ENCODE data around the gene FTO. TPM values are rescaled to one million over a fixed set of nuclear protein-coding genes. Genes with fewer than 3 reads are reported as not detected.

Gene FTO
- polyA plus RNA-seq, 1 donor from 2014 or later, result 80.1 TPM

DNA sequence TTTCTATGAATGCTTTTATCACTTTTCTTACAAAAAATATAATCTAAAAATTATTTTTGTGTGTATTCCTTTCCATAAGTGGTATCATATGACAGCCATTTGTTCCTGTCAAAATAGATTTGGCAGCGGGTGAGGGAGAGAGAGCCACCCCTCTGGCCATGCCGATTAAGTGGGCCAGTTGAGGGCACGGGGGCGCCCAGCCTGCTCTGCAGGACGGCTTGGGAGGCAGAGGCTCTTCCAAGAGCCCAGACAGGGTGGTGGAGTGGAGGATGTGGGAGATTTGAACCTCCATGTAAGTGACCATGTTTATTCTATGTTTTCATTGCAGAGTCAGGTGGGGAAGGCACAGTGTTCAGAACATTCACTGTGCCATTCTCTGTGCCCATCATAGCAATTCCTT, 493.8 kb downstream of the FTO start:
- Histone ChIP-seq H3K36me3 (ENCODE audit: insufficient read depth, low read length) (no peaks in the 10 kb centered on the region), H3K4me3 (ENCODE audit: low read length) (no peak overlapping the region), H3K79me2 (replicated peaks; ENCODE audit: insufficient read depth, low read length) (no peaks in the 10 kb centered on the region), H3K27me3 (ENCODE audit: insufficient read depth, low read depth, low read length) (no peaks in the 10 kb centered on the region), H3K9ac (ENCODE audit: low read length) (no peak overlapping the region), H3F3A (ENCODE audit: insufficient read depth, low read length, poor library complexity, severe bottlenecking) (no peaks in the 10 kb centered on the region), H2AFZ (ENCODE audit: low read depth, low read length) (no peak overlapping the region), H4K20me1 (ENCODE audit: insufficient read depth) (no peaks in the 10 kb centered on the region), H3K4me2 (ENCODE audit: low read length) (no peak overlapping the region), H3K9me3 (ENCODE audit: low read length) (no peaks in the 10 kb centered on the region), H3K27ac (ENCODE audit: low read length) (no peak overlapping the region), H3K9me2 (ENCODE audit: insufficient read depth, low read length) (no peaks in the 10 kb centered on the region)
- no peak for TF ChIP-seq TAF1 (IDR thresholded peaks at IDR 0.05; ENCODE audit: low read depth)
- no peak for TF ChIP-seq MXI1 (conservative IDR thresholded peaks at IDR 0.05; ENCODE audit: poor library complexity, severe bottlenecking)
- TF ChIP-seq POLR2AphosphoS5 (IDR thresholded peaks at IDR 0.05), result no peak
- no peak for TF ChIP-seq EP300 (conservative IDR thresholded peaks at IDR 0.05; ENCODE audit: poor library complexity, severe bottlenecking)
- TF ChIP-seq REST (IDR thresholded peaks at IDR 0.05; ENCODE audit: borderline replicate concordance), result no peak
- no peak for TF ChIP-seq EZH2 (IDR thresholded peaks at IDR 0.05; ENCODE audit: borderline replicate concordance, insufficient read depth, low read length, poor library complexity, severe bottlenecking)
- TF ChIP-seq RAD21 (conservative IDR thresholded peaks at IDR 0.05), result no peak
- TF ChIP-seq SMC3 (conservative IDR thresholded peaks at IDR 0.05; ENCODE audit: poor library complexity), result no peak
- TF ChIP-seq CTCF (IDR thresholded peaks at IDR 0.05; ENCODE audit: poor library complexity, severe bottlenecking), result no peak

DNA sequence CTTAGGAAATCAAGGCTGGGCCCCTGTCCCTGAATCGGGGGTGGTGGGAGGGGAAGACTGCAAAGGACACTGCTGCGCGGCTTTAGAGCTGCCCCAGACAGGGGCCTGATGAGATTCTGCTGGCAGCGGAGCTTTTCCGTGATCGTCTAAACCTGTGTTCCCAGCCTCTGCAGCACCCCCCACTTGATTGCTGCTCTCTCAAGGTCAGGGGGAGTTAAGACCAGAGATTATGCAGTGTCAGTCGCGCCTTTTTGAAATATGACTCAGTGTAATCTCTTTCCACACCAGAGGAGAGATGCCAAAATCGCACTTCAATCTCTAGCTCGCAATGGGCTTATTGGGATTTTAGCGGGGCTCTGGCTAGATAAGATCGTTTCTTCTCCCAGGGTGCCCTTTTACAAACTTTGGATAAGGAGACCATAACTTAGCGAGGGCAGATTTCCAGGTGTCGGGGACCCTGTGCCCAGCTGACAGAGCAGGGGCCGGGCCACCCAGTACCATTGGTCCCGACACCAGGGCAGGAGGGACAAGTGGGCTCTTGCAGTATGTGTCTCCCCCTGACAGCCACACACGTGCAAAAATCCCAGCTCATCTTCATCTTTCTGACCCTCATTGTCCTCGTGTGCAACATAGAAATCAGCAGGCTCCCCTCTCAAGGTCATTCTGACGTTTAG, 495.7 kb downstream of the FTO start:
- Histone ChIP-seq H3K27ac (ENCODE audit: low read length) (no peak overlapping the region), H3F3A (ENCODE audit: insufficient read depth, low read length, poor library complexity, severe bottlenecking) (no peaks in the 10 kb centered on the region), H3K9me2 (ENCODE audit: insufficient read depth, low read length) (no peaks in the 10 kb centered on the region), H3K27me3 (ENCODE audit: insufficient read depth, low read depth, low read length) (no peaks in the 10 kb centered on the region), H4K20me1 (ENCODE audit: insufficient read depth) (no peaks in the 10 kb centered on the region), H3K4me3 (ENCODE audit: low read length) (no peak overlapping the region), H3K4me2 (ENCODE audit: low read length) (no peak overlapping the region), H3K9ac (ENCODE audit: low read length) (no peak overlapping the region), H3K9me3 (ENCODE audit: low read length) (no peaks in the 10 kb centered on the region), H3K79me2 (replicated peaks; ENCODE audit: insufficient read depth, low read length) (no peaks in the 10 kb centered on the region), H2AFZ (ENCODE audit: low read depth, low read length) (no peak overlapping the region), H3K36me3 (ENCODE audit: insufficient read depth, low read length) (no peaks in the 10 kb centered on the region)
- TF ChIP-seq EP300 (conservative IDR thresholded peaks at IDR 0.05; ENCODE audit: poor library complexity, severe bottlenecking) (no peak), SMC3 (conservative IDR thresholded peaks at IDR 0.05; ENCODE audit: poor library complexity) (no peak), TAF1 (IDR thresholded peaks at IDR 0.05; ENCODE audit: low read depth) (no peak), REST (IDR thresholded peaks at IDR 0.05; ENCODE audit: borderline replicate concordance) (no peak), POLR2AphosphoS5 (IDR thresholded peaks at IDR 0.05) (no peak), RAD21 (conservative IDR thresholded peaks at IDR 0.05) (no peak), MXI1 (conservative IDR thresholded peaks at IDR 0.05; ENCODE audit: poor library complexity, severe bottlenecking) (no peak), EZH2 (IDR thresholded peaks at IDR 0.05; ENCODE audit: borderline replicate concordance, insufficient read depth, low read length, poor library complexity, severe bottlenecking) (no peak), CTCF (IDR thresholded peaks at IDR 0.05; ENCODE audit: poor library complexity, severe bottlenecking) (no peak)

Data from neural cell (in vitro differentiated cells).